HEK293 (cell line): ENCODE measurements around the gene BPIFA1.

Experiments
- CTCF ChIA-PET: fragments of 350-600 bp; formaldehyde crosslinking; extraction: SDS; loops from one replicate; lab custom pipeline; 2021; ENCODE audit warnings: antibody characterized with exemption; lab: Yijun Ruan, JAX
- POLR2A ChIA-PET: fragments of 300-600 bp; formaldehyde crosslinking; extraction: SDS; loops from one replicate; lab custom pipeline; 2020; ENCODE audit warnings: antibody characterized with exemption, inconsistent platforms; lab: Yijun Ruan, JAX
- H3K27ac ChIP-seq: fragments of 200-500 bp; sonication (Bioruptor generic); 2 replicates; pipeline ENCODE4 v1.5.1; 2014; ENCODE audit warnings: low read depth, low read length, control low read depth, inconsistent platforms; ENCODE audit errors: extremely low read depth
- H3K36me3 ChIP-seq, 2 experiments: fragments of 200-500 bp in 1 of 2; sonication (Bioruptor generic) in 1 of 2; 1 replicate in 1 of 2; 2 replicates in 1 of 2; pipeline ENCODE4 v1.5.1; 2014 to 2017; ENCODE audit warnings: inconsistent platforms in 2 of 2, low read length in 2 of 2; ENCODE audit not compliant: control insufficient read depth in 2 of 2, insufficient read depth in 1 of 2
- H3K4me1 ChIP-seq: fragments of 200-500 bp; sonication (Bioruptor generic); 2 replicates; pipeline ENCODE4 v1.5.1; 2014; ENCODE audit warnings: mild to moderate bottlenecking, low read length, inconsistent platforms; ENCODE audit not compliant: control insufficient read depth, insufficient read depth
- H3K4me3 ChIP-seq: 2 replicates; pipeline ENCODE4 v1.5.1; 2011; ENCODE audit warnings: low read depth, mild to moderate bottlenecking, control low read depth, low read length, moderate library complexity
- H3K9me3 ChIP-seq: fragments of 200-500 bp; sonication (Bioruptor generic); 2 replicates; pipeline ENCODE4 v1.5.1; 2014; ENCODE audit warnings: low read depth, low read length, inconsistent platforms; ENCODE audit not compliant: control insufficient read depth, insufficient read depth
- FEZF1 ChIP-seq: fragments of 450-650 bp; formaldehyde crosslinking; IDR thresholded peaks from 2 replicates; pipeline ENCODE4 v1.5.1; 2016; ENCODE audit warnings: missing biosample characterization, missing genetic modification characterization
- GFI1B ChIP-seq: fragments of 450-650 bp; formaldehyde crosslinking; IDR thresholded peaks from 2 replicates; pipeline ENCODE4 v1.5.1; 2016; ENCODE audit warnings: missing biosample characterization, missing genetic modification characterization
- GLI4 ChIP-seq: fragments of 450-650 bp; formaldehyde crosslinking; IDR thresholded peaks from 2 replicates; pipeline ENCODE4 v1.5.1; 2016; ENCODE audit warnings: missing biosample characterization, missing genetic modification characterization
- PRDM1 ChIP-seq: fragments of 450-650 bp; formaldehyde crosslinking; IDR thresholded peaks from 2 replicates; pipeline ENCODE4; 2016; ENCODE audit warnings: missing biosample characterization, missing genetic modification characterization
- YY2 ChIP-seq: fragments of 450-650 bp; formaldehyde crosslinking; IDR thresholded peaks from 2 replicates; pipeline ENCODE4 v1.5.1; 2016; ENCODE audit warnings: missing biosample characterization, missing genetic modification characterization
- ZFP69B ChIP-seq: fragments of 450-650 bp; formaldehyde crosslinking; IDR thresholded peaks from 2 replicates; pipeline ENCODE4 v1.5.1; 2016; ENCODE audit warnings: missing biosample characterization, missing genetic modification characterization
- ZNF10 ChIP-seq: fragments of 450-650 bp; formaldehyde crosslinking; IDR thresholded peaks from 2 replicates; pipeline ENCODE4 v1.5.1; 2017; ENCODE audit warnings: missing biosample characterization, missing genetic modification characterization
- ZNF426 ChIP-seq: fragments of 450-650 bp; formaldehyde crosslinking; IDR thresholded peaks from 2 replicates; pipeline ENCODE4 v1.5.1; 2017; ENCODE audit warnings: missing biosample characterization, missing genetic modification characterization, mild to moderate bottlenecking, inconsistent platforms, moderate library complexity
- ZNF510 ChIP-seq: fragments of 450-650 bp; formaldehyde crosslinking; IDR thresholded peaks from 2 replicates; pipeline ENCODE4 v1.5.1; 2018; ENCODE audit warnings: mild to moderate bottlenecking, missing genetic modification characterization, missing biosample characterization; ENCODE audit not compliant: insufficient replicate concordance
- ZNF544 ChIP-seq: fragments of 450-650 bp; formaldehyde crosslinking; IDR thresholded peaks from 2 replicates; pipeline ENCODE4 v1.5.0; 2017; ENCODE audit warnings: missing biosample characterization, missing genetic modification characterization
- ZNF600 ChIP-seq: fragments of 450-650 bp; formaldehyde crosslinking; IDR thresholded peaks from 2 replicates; pipeline ENCODE4 v1.5.1; 2016; ENCODE audit warnings: missing biosample characterization, missing genetic modification characterization
- ZNF654 ChIP-seq: fragments of 450-650 bp; formaldehyde crosslinking; IDR thresholded peaks from 2 replicates; pipeline ENCODE4 v1.5.1; 2016; ENCODE audit warnings: low read depth, missing biosample characterization, missing genetic modification characterization
- ZNF791 ChIP-seq: fragments of 450-650 bp; formaldehyde crosslinking; IDR thresholded peaks from 2 replicates; pipeline ENCODE4 v1.5.1; 2016; ENCODE audit warnings: missing biosample characterization, missing genetic modification characterization
- TF ChIP-seq, protein P1 (sequence below): IDR thresholded peaks from 2 replicates; pipeline ENCODE4 v1.6.1; 2011; ENCODE audit warnings: mild to moderate bottlenecking, low read depth, low read length, borderline replicate concordance
- TF ChIP-seq, protein P2 (sequence below): fragments of 450-650 bp; formaldehyde crosslinking; IDR thresholded peaks from 2 replicates; pipeline ENCODE4 v1.5.1; 2016; ENCODE audit warnings: missing biosample characterization, missing genetic modification characterization
- TF ChIP-seq, protein P3 (sequence below): fragments of 450-650 bp; formaldehyde crosslinking; IDR thresholded peaks from 2 replicates; pipeline ENCODE4 v1.5.1; 2017; ENCODE audit warnings: missing biosample characterization, mild to moderate bottlenecking, missing genetic modification characterization, moderate library complexity
- TF ChIP-seq, protein P4 (sequence below): fragments of 450-650 bp; formaldehyde crosslinking; conservative IDR thresholded peaks from 2 replicates; pipeline ENCODE4 v1.5.1; 2016; ENCODE audit warnings: low read depth, missing biosample characterization, missing genetic modification characterization
- TF ChIP-seq, protein P5 (sequence below): fragments of 450-650 bp; formaldehyde crosslinking; IDR thresholded peaks from 2 replicates; pipeline ENCODE4 v1.5.0; 2017; ENCODE audit warnings: missing biosample characterization, missing genetic modification characterization, borderline replicate concordance

Gene BPIFA1

GRCh38 chr20:33282991-33283555 is 47.3 kb downstream of the BPIFA1 start, which contains the start of gene BPIFB1:
BPIFB1 (plus strand) TSS chr20:33283214; CDS start chr20:33286074, 2,860 bp downstream.
- no peak within 1 kb of the TSS for H3K27ac ChIP-seq
- H3K9me3 ChIP-seq: no peaks in the 10 kb centered on the region
- H3K4me1 ChIP-seq: no peaks in the 10 kb centered on the region
- TF ChIP-seq ZNF544 (tag by site-specific recombination) (no peak), GLI4 (tag by site-specific recombination) (no peak), YY2 (tag by site-specific recombination) (no peak), ZNF791 (tag by site-specific recombination) (no peak), ZNF510 (no peak), ZNF600 (tag by site-specific recombination) (no peak), FEZF1 (tag by site-specific recombination) (no peak), GFI1B (tag by site-specific recombination) (no peak), ZNF10 (tag by site-specific recombination) (no peak), PRDM1 (tag by site-specific recombination) (no peak), ZFP69B (no peak), ZNF654 (tag by site-specific recombination) (no peak), ZNF426 (tag by site-specific recombination) (no peak)
- TF ChIP-seq, protein P1, sequence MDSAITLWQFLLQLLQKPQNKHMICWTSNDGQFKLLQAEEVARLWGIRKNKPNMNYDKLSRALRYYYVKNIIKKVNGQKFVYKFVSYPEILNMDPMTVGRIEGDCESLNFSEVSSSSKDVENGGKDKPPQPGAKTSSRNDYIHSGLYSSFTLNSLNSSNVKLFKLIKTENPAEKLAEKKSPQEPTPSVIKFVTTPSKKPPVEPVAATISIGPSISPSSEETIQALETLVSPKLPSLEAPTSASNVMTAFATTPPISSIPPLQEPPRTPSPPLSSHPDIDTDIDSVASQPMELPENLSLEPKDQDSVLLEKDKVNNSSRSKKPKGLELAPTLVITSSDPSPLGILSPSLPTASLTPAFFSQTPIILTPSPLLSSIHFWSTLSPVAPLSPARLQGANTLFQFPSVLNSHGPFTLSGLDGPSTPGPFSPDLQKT: no peak
- TF ChIP-seq, protein P2, sequence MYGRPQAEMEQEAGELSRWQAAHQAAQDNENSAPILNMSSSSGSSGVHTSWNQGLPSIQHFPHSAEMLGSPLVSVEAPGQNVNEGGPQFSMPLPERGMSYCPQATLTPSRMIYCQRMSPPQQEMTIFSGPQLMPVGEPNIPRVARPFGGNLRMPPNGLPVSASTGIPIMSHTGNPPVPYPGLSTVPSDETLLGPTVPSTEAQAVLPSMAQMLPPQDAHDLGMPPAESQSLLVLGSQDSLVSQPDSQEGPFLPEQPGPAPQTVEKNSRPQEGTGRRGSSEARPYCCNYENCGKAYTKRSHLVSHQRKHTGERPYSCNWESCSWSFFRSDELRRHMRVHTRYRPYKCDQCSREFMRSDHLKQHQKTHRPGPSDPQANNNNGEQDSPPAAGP: no peak
- TF ChIP-seq, protein P3, sequence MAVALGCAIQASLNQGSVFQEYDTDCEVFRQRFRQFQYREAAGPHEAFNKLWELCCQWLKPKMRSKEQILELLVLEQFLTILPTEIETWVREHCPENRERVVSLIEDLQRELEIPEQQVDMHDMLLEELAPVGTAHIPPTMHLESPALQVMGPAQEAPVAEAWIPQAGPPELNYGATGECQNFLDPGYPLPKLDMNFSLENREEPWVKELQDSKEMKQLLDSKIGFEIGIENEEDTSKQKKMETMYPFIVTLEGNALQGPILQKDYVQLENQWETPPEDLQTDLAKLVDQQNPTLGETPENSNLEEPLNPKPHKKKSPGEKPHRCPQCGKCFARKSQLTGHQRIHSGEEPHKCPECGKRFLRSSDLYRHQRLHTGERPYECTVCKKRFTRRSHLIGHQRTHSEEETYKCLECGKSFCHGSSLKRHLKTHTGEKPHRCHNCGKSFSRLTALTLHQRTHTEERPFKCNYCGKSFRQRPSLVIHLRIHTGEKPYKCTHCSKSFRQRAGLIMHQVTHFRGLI: no peak
- TF ChIP-seq, protein P4, sequence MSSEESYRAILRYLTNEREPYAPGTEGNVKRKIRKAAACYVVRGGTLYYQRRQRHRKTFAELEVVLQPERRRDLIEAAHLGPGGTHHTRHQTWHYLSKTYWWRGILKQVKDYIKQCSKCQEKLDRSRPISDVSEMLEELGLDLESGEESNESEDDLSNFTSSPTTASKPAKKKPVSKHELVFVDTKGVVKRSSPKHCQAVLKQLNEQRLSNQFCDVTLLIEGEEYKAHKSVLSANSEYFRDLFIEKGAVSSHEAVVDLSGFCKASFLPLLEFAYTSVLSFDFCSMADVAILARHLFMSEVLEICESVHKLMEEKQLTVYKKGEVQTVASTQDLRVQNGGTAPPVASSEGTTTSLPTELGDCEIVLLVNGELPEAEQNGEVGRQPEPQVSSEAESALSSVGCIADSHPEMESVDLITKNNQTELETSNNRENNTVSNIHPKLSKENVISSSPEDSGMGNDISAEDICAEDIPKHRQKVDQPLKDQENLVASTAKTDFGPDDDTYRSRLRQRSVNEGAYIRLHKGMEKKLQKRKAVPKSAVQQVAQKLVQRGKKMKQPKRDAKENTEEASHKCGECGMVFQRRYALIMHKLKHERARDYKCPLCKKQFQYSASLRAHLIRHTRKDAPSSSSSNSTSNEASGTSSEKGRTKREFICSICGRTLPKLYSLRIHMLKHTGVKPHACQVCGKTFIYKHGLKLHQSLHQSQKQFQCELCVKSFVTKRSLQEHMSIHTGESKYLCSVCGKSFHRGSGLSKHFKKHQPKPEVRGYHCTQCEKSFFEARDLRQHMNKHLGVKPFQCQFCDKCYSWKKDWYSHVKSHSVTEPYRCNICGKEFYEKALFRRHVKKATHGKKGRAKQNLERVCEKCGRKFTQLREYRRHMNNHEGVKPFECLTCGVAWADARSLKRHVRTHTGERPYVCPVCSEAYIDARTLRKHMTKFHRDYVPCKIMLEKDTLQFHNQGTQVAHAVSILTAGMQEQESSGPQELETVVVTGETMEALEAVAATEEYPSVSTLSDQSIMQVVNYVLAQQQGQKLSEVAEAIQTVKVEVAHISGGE (tag by site-specific recombination): no peak
- TF ChIP-seq, protein P5, sequence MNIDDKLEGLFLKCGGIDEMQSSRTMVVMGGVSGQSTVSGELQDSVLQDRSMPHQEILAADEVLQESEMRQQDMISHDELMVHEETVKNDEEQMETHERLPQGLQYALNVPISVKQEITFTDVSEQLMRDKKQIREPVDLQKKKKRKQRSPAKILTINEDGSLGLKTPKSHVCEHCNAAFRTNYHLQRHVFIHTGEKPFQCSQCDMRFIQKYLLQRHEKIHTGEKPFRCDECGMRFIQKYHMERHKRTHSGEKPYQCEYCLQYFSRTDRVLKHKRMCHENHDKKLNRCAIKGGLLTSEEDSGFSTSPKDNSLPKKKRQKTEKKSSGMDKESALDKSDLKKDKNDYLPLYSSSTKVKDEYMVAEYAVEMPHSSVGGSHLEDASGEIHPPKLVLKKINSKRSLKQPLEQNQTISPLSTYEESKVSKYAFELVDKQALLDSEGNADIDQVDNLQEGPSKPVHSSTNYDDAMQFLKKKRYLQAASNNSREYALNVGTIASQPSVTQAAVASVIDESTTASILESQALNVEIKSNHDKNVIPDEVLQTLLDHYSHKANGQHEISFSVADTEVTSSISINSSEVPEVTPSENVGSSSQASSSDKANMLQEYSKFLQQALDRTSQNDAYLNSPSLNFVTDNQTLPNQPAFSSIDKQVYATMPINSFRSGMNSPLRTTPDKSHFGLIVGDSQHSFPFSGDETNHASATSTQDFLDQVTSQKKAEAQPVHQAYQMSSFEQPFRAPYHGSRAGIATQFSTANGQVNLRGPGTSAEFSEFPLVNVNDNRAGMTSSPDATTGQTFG (tag by site-specific recombination): no peak
- no peaks in the 10 kb centered on the region for H3K36me3 ChIP-seq
- no peak within 1 kb of the TSS for H3K4me3 ChIP-seq
- ChIA-PET CTCF (interaction anchor here (0.6 to 1.0 kb wide), 3 partner anchors 9 to 381 kb away, joined by 3 to 4 read pairs (median 3); no protein-coding TSS in a partner anchor), POLR2A (no interaction called here)
